Liver (tissue), 9 donors: ENCODE results near the gene SGSM1. TPM values are rescaled to one million over a fixed set of nuclear protein-coding genes. Genes with fewer than 3 reads are reported as not detected.

Experiments
- DNase-seq: peaks from one replicate; pipeline ENCODE4 v3.0.0-alpha.2; 2017; ENCODE audit warnings: low spot score
- H3K27ac ChIP-seq, 2 donors: one replicate each; pipeline ENCODE4 v1.7.0; 2013; ENCODE audit warnings: inconsistent platforms in 2 of 2, low read length in 2 of 2, control low read depth in 1 of 2, low read depth in 1 of 2, mild to moderate bottlenecking in 1 of 2
- H3K27me3 ChIP-seq, 4 donors: one replicate each; pipeline versions ENCODE4 v1.6.1 to v1.7.0; 2013; ENCODE audit warnings: low read length in 3 of 4, inconsistent platforms in 1 of 4, mild to moderate bottlenecking in 1 of 4, moderate library complexity in 1 of 4; ENCODE audit not compliant: control insufficient read depth in 4 of 4, insufficient read depth in 4 of 4
- H3K36me3 ChIP-seq, 4 donors: one replicate each; pipeline versions ENCODE4 v1.6.1 to v1.7.0; 2013; ENCODE audit warnings: low read length in 3 of 4, mild to moderate bottlenecking in 3 of 4, low read depth in 1 of 4, moderate library complexity in 1 of 4; ENCODE audit not compliant: control insufficient read depth in 4 of 4, insufficient read depth in 3 of 4
- H3K4me1 ChIP-seq, 4 donors: one replicate each; pipeline versions ENCODE4 v1.6.1 to v1.7.0; 2013; ENCODE audit warnings: low read length in 3 of 4, mild to moderate bottlenecking in 3 of 4, moderate library complexity in 1 of 4; ENCODE audit not compliant: control insufficient read depth in 4 of 4, insufficient read depth in 4 of 4
- H3K4me3 ChIP-seq, 3 donors: one replicate each; pipeline versions ENCODE4 v1.6.1 to v1.7.0; 2013; ENCODE audit warnings: low read length in 3 of 3, control low read depth in 1 of 3, low read depth in 1 of 3, mild to moderate bottlenecking in 1 of 3
- H3K9ac ChIP-seq, 2 donors: one replicate each; pipeline ENCODE4 v1.7.0; 2013; ENCODE audit warnings: low read length in 2 of 2, mild to moderate bottlenecking in 2 of 2, moderate library complexity in 2 of 2, control low read depth in 1 of 2, low read depth in 1 of 2
- H3K9me3 ChIP-seq, 4 donors: one replicate each; pipeline versions ENCODE4 v1.6.1 to v1.7.0; 2013; ENCODE audit warnings: low read length in 3 of 4; ENCODE audit not compliant: control insufficient read depth in 4 of 4
- EGR1 ChIP-seq, 2 donors: IDR thresholded peaks; 2 replicates each; pipeline ENCODE4 v1.6.1; 2016 to 2018; ENCODE audit warnings: antibody characterized with exemption in 2 of 2, low read depth in 2 of 2
- FOXA1 ChIP-seq: IDR thresholded peaks from 2 replicates; pipeline ENCODE4 v1.6.1; 2016; ENCODE audit warnings: antibody characterized with exemption
- FOXA2 ChIP-seq: IDR thresholded peaks from 2 replicates; pipeline ENCODE4 v1.6.1; 2016; ENCODE audit warnings: antibody characterized with exemption
- GABPA ChIP-seq, 2 donors: IDR thresholded peaks in 1 of 2; conservative IDR thresholded peaks in 1 of 2; 2 replicates each; pipeline ENCODE4 v1.6.1; 2016; ENCODE audit warnings: antibody characterized with exemption in 2 of 2, mild to moderate bottlenecking in 1 of 2, moderate library complexity in 1 of 2
- HNF4A ChIP-seq, 2 donors: conservative IDR thresholded peaks; 2 replicates each; pipeline ENCODE4 v1.6.1; 2016; ENCODE audit warnings: antibody characterized with exemption in 2 of 2, mild to moderate bottlenecking in 2 of 2
- HNF4G ChIP-seq: IDR thresholded peaks from 2 replicates; pipeline ENCODE4 v1.6.1; 2016; ENCODE audit warnings: antibody characterized with exemption
- JUND ChIP-seq, 2 donors: IDR thresholded peaks; 2 replicates each; pipeline ENCODE4 v1.6.1; 2016; ENCODE audit warnings: antibody characterized with exemption in 2 of 2
- NR2F2 ChIP-seq: IDR thresholded peaks from 2 replicates; pipeline ENCODE4 v1.6.1; 2016; ENCODE audit warnings: antibody characterized with exemption
- RAD21 ChIP-seq, 2 donors: IDR thresholded peaks; 2 replicates each; pipeline ENCODE4 v1.6.1; 2016; ENCODE audit warnings: antibody characterized with exemption in 2 of 2, mild to moderate bottlenecking in 2 of 2
- RXRA ChIP-seq, 2 donors: IDR thresholded peaks; 2 replicates each; pipeline ENCODE4 v1.6.1; 2017 to 2018; ENCODE audit warnings: antibody characterized with exemption in 2 of 2, mild to moderate bottlenecking in 1 of 2
- SP1 ChIP-seq: IDR thresholded peaks from 2 replicates; pipeline ENCODE4 v1.6.1; 2018; ENCODE audit warnings: antibody characterized with exemption, mild to moderate bottlenecking
- TAF1 ChIP-seq: conservative IDR thresholded peaks from 2 replicates; pipeline ENCODE4 v1.6.1; 2016; ENCODE audit warnings: antibody characterized with exemption, mild to moderate bottlenecking
- YY1 ChIP-seq: IDR thresholded peaks from 2 replicates; pipeline ENCODE4 v1.6.1; 2016; ENCODE audit warnings: antibody characterized with exemption, mild to moderate bottlenecking
- WGBS: extraction: QIAGEN DNeasy Blood & Tissue Kit; methylation state at CpG from one replicate; pipeline ENCODE4 v1.1.7; 2013; 5-methylcytosine and 5-hydroxymethylcytosine counted together
- polyA plus RNA-seq, 2 donors: library from polyadenylated mRNA; stranded (reverse) in 1 of 2; unstranded in 1 of 2; fragments of 200-250 nt in 1 of 2; fragments of >200 nt in 1 of 2; fragmentation: Nextera tagmentation in 1 of 2; extraction: Ambion mirVana in 1 of 2; gene quantifications; one replicate each; pipeline versions ENCODE4 v1.2.1 to v1.2.3, GENCODE V29; 2013 to 2015
- total RNA-seq, 2 donors: library from RNA; depleted of rRNA; stranded (reverse); fragments of >200 nt; gene quantifications; one replicate each; pipeline ENCODE4 v1.2.3, GENCODE V29; 2014
- TF ChIP-seq, protein P1 (sequence below): fragments of 150-350 bp; IDR thresholded peaks from 2 replicates; pipeline ENCODE4 v1.5.1; 2017; ENCODE audit warnings: improper control_type of control experiment, low read depth, low read length; ENCODE audit not compliant: missing input control
- TF ChIP-seq, protein P2 (sequence below): IDR thresholded peaks from 2 replicates; pipeline ENCODE4 v1.6.1; 2016; ENCODE audit warnings: antibody characterized with exemption
- TF ChIP-seq, protein P3 (sequence below): IDR thresholded peaks from 2 replicates; pipeline ENCODE4 v1.6.1; 2016; ENCODE audit warnings: antibody characterized with exemption
- TF ChIP-seq, protein P4 (sequence below): IDR thresholded peaks from 2 replicates; pipeline ENCODE4 v1.6.1; 2016; ENCODE audit warnings: antibody characterized with exemption
- donor health status: healthy.
- donor health status: healthy.
- donor health status: healthy.
- donor health status: healthy.
- donor health status: healthy.

The SGSM1 gene
- total and polyA plus RNA-seq, 4 donors = 0.08 to 0.51 (median 0.21) TPM

DNA sequence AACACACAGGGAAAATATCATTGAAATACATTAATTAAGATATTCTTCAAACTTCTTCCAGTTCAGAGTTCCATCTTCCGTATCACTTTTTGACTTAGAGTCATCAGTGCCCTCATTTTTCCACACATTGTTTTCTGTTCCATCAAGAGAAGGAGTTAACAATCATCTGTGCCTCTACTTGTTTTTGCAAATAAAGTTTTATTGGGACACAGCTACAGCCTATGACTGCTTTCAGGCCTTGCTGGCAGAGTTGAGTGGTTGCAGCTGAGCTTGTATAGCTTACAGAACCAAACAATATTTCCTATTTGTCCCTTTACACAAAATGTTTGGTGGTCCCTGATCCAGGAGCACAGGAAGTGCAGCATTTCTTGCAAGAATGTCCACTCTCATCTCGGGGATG, 51.6 kb downstream of the SGSM1 start:
- Histone ChIP-seq H3K27me3 (no peaks in the 10 kb centered on the region), H3K9ac (no peak overlapping the region), H3K4me1 (no peaks in the 10 kb centered on the region), H3K9me3 (no peaks in the 10 kb centered on the region), H3K4me3 (no peak overlapping the region), H3K27ac (no peak overlapping the region), H3K36me3 (no peaks in the 10 kb centered on the region)
- TF ChIP-seq JUND (IDR thresholded peaks at IDR 0.05) (no peak), TAF1 (no peak), YY1 (no peak), HNF4G (no peak), NR2F2 (no peak), FOXA1 (no peak), HNF4A (conservative IDR thresholded peaks at IDR 0.05) (no peak), SP1 (no peak), FOXA2 (no peak)
- TF ChIP-seq, protein P1, sequence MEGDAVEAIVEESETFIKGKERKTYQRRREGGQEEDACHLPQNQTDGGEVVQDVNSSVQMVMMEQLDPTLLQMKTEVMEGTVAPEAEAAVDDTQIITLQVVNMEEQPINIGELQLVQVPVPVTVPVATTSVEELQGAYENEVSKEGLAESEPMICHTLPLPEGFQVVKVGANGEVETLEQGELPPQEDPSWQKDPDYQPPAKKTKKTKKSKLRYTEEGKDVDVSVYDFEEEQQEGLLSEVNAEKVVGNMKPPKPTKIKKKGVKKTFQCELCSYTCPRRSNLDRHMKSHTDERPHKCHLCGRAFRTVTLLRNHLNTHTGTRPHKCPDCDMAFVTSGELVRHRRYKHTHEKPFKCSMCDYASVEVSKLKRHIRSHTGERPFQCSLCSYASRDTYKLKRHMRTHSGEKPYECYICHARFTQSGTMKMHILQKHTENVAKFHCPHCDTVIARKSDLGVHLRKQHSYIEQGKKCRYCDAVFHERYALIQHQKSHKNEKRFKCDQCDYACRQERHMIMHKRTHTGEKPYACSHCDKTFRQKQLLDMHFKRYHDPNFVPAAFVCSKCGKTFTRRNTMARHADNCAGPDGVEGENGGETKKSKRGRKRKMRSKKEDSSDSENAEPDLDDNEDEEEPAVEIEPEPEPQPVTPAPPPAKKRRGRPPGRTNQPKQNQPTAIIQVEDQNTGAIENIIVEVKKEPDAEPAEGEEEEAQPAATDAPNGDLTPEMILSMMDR = no peak
- TF ChIP-seq, protein P2, sequence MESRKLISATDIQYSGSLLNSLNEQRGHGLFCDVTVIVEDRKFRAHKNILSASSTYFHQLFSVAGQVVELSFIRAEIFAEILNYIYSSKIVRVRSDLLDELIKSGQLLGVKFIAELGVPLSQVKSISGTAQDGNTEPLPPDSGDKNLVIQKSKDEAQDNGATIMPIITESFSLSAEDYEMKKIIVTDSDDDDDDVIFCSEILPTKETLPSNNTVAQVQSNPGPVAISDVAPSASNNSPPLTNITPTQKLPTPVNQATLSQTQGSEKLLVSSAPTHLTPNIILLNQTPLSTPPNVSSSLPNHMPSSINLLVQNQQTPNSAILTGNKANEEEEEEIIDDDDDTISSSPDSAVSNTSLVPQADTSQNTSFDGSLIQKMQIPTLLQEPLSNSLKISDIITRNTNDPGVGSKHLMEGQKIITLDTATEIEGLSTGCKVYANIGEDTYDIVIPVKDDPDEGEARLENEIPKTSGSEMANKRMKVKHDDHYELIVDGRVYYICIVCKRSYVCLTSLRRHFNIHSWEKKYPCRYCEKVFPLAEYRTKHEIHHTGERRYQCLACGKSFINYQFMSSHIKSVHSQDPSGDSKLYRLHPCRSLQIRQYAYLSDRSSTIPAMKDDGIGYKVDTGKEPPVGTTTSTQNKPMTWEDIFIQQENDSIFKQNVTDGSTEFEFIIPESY = no peak
- TF ChIP-seq, protein P3, sequence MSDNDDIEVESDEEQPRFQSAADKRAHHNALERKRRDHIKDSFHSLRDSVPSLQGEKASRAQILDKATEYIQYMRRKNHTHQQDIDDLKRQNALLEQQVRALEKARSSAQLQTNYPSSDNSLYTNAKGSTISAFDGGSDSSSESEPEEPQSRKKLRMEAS = no peak
- TF ChIP-seq, protein P4, sequence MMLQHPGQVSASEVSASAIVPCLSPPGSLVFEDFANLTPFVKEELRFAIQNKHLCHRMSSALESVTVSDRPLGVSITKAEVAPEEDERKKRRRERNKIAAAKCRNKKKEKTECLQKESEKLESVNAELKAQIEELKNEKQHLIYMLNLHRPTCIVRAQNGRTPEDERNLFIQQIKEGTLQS = no peak
- DNase-seq = no peak
- WGBS = 85% methylated on average over 2 of the region's 2 CpGs

DNA sequence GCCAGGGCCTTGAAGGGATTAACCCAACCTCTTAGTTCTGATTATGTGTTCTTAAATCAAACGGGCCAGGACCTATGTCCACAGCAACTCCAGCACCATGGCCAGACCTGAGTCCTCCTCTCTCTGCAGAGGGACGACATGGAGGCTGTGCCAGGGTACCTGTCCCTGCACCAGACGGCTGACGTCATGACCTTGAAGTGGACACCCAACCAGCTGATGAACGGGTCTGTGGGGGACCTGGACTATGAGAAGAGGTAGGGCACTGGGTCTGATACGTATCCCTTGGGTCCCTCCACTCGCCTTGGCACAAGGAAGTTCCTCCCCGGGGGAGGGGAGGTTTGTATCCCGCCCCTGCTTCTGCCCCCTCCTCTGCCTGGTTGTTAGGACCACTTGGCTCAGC, 53.6 kb downstream of the SGSM1 start:
- 86% methylated on average over 9 of the region's 9 CpGs for WGBS
- no peaks in the 10 kb centered on the region for H3K27me3 ChIP-seq
- DNase-seq = no peak
- no peaks in the 10 kb centered on the region for H3K36me3 ChIP-seq
- TF ChIP-seq RAD21 (IDR thresholded peaks at IDR 0.05) (no peak), FOXA1 (no peak), HNF4A (conservative IDR thresholded peaks at IDR 0.05) (no peak), JUND (IDR thresholded peaks at IDR 0.05) (no peak), GABPA (IDR thresholded peaks at IDR 0.05 in 1 of 2, conservative IDR thresholded peaks at IDR 0.05 in 1 of 2) (no peak), TAF1 (no peak), EGR1 (IDR thresholded peaks at IDR 0.05; ENCODE audit: low read depth in 2 of 2) (no peak), RXRA (IDR thresholded peaks at IDR 0.05) (no peak), NR2F2 (no peak)
- TF ChIP-seq, protein P1 = no peak
- TF ChIP-seq, protein P3 = no peak
- no peaks in the 10 kb centered on the region for H3K9me3 ChIP-seq
- no peak overlapping the region for H3K9ac ChIP-seq
- no peak overlapping the region for H3K4me3 ChIP-seq
- H3K27ac ChIP-seq = no peak overlapping the region
- H3K4me1 ChIP-seq = no peaks in the 10 kb centered on the region
